Vagina (tissue), 2 donors: Measurements from ENCODE around the gene PTH2.

Experiments
- POLR2A ChIP-seq, 2 donors: fragments of 450-650 bp; IDR thresholded peaks; one replicate each; pipeline ENCODE4 v1.6.1; 2017; ENCODE audit warnings: antibody characterized with exemption in 2 of 2, mild to moderate bottlenecking in 2 of 2, moderate library complexity in 2 of 2
- POLR2AphosphoS5 ChIP-seq, 2 donors: sonication (generic); formaldehyde crosslinking; IDR thresholded peaks; one replicate each; pipeline ENCODE4 v1.9.0; 2017; ENCODE audit warnings: antibody characterized with exemption in 2 of 2, mild to moderate bottlenecking in 2 of 2, low read depth in 1 of 2; ENCODE audit not compliant: insufficient read depth in 1 of 2
- TF ChIP-seq, protein P1 (sequence below), 3 experiments: fragments of 450-650 bp in 2 of 3; fragments of 200-600 bp in 1 of 3; sonication (generic) in 1 of 3; IDR thresholded peaks; one replicate each; pipeline ENCODE4 v1.5.1; 2017 to 2019; ENCODE audit warnings: antibody characterized with exemption in 3 of 3, mild to moderate bottlenecking in 2 of 3, moderate library complexity in 2 of 3

DNA sequence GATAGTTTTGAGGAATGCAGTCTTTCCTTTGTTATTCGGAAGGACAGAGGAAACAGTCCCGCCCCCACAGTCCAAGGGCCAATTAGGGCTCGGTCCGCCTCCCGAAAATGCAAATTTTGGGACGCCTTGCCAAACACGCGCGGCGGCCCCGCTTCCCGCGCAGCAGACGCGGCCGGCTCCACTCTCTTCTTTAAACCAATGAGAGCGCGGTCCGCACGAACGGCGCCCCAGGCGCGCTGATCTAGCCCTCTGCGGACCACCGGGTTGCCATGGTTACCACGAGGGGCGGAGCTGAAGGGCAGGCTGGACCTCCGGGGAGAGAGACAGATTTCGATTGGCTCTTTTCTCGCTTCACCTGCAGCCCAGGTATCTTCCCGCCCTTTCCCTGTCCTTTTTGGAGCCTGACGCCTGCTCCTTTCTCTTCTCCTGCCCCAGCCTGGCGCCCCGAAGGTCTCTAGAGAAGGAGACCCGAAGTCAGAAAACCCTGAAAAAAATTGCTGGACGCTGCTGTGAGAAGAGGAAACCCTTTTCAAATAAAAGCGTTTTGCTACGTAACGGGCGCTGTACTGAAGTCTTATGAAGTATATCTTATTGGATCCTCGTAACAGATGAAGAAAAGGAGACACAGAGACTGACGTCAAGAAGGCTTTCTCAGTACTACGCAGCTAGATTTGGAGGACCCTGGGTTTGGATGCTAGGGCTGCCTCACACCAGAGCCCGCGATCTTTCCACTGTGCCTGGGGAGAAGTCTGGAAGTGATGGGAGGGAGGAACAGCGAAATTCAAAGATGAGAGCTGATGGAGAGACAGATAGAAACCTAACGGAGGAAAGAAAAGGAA is 2.0 kb downstream of the PTH2 start:
- TF ChIP-seq, protein P1, sequence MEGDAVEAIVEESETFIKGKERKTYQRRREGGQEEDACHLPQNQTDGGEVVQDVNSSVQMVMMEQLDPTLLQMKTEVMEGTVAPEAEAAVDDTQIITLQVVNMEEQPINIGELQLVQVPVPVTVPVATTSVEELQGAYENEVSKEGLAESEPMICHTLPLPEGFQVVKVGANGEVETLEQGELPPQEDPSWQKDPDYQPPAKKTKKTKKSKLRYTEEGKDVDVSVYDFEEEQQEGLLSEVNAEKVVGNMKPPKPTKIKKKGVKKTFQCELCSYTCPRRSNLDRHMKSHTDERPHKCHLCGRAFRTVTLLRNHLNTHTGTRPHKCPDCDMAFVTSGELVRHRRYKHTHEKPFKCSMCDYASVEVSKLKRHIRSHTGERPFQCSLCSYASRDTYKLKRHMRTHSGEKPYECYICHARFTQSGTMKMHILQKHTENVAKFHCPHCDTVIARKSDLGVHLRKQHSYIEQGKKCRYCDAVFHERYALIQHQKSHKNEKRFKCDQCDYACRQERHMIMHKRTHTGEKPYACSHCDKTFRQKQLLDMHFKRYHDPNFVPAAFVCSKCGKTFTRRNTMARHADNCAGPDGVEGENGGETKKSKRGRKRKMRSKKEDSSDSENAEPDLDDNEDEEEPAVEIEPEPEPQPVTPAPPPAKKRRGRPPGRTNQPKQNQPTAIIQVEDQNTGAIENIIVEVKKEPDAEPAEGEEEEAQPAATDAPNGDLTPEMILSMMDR (IDR thresholded peaks at IDR 0.05) = no peak
- TF ChIP-seq POLR2A (IDR thresholded peaks at IDR 0.05) = no peak
- TF ChIP-seq POLR2AphosphoS5 (IDR thresholded peaks at IDR 0.05; ENCODE audit: insufficient read depth in 1 of 2, low read depth in 1 of 2) = no peak
